Fibroblast of villous mesenchyme (primary cell): ENCODE results near the gene ALKBH2. TPM values are rescaled to one million over a fixed set of nuclear protein-coding genes. Genes with fewer than 3 reads are reported as not detected.
A peak's percentile ranks its signal among the peaks of the same experiment; 100 is the strongest.
"Not testable (repeated sequence)": the region's sequence is repeated elsewhere in the genome, so short reads cannot be mapped to it uniquely, and the experiment has no call there.

Experiments
- DNase-seq: peaks from one replicate; pipeline ENCODE4 v3.0.0-alpha.2; 2010; ENCODE audit warnings: low read depth
- H3K4me3 ChIP-seq: 2 replicates; pipeline ENCODE4 v1.5.1; 2011; ENCODE audit warnings: low read depth, mild to moderate bottlenecking, low read length
- small RNA-seq: library from RNA; depleted of rRNA; stranded (forward); fragments of <200 nt; gene quantifications from one replicate; pipeline ENCODE3, GENCODE V24; 2012
- total RNA-seq: library from RNA; depleted of rRNA; stranded (reverse); fragments of >200 nt; gene quantifications from 2 replicates; pipeline ENCODE4 v1.2.3, GENCODE V29; 2012
- TF ChIP-seq, protein P1 (sequence below): IDR thresholded peaks from 2 replicates; pipeline ENCODE4 v1.5.1; 2012; ENCODE audit warnings: low read depth, mild to moderate bottlenecking, low read length; ENCODE audit not compliant: insufficient read depth

ALKBH2 gene
- total RNA-seq, 1 donor, result 16.0 TPM

DNA sequence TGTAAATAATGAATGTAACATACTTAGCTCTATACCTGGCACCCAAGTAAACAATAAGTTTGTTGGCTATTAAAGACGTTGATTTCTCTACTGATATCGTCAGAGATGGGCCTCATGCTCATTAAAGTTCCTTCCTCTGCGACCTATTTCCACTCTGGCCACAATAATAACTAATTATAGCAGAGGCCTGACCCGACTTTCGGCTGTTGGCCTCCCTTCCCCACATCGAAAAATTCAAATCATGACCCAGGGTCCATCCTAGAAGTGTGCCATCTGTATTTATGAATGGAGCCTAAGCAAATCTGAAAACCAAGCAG is 41.2 kb downstream of the ALKBH2 start:
- no peak for DNase-seq
- H3K4me3 ChIP-seq, result peak overlapping the region; percentile 97
- TF ChIP-seq, protein P1, sequence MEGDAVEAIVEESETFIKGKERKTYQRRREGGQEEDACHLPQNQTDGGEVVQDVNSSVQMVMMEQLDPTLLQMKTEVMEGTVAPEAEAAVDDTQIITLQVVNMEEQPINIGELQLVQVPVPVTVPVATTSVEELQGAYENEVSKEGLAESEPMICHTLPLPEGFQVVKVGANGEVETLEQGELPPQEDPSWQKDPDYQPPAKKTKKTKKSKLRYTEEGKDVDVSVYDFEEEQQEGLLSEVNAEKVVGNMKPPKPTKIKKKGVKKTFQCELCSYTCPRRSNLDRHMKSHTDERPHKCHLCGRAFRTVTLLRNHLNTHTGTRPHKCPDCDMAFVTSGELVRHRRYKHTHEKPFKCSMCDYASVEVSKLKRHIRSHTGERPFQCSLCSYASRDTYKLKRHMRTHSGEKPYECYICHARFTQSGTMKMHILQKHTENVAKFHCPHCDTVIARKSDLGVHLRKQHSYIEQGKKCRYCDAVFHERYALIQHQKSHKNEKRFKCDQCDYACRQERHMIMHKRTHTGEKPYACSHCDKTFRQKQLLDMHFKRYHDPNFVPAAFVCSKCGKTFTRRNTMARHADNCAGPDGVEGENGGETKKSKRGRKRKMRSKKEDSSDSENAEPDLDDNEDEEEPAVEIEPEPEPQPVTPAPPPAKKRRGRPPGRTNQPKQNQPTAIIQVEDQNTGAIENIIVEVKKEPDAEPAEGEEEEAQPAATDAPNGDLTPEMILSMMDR, result no peak

DNA sequence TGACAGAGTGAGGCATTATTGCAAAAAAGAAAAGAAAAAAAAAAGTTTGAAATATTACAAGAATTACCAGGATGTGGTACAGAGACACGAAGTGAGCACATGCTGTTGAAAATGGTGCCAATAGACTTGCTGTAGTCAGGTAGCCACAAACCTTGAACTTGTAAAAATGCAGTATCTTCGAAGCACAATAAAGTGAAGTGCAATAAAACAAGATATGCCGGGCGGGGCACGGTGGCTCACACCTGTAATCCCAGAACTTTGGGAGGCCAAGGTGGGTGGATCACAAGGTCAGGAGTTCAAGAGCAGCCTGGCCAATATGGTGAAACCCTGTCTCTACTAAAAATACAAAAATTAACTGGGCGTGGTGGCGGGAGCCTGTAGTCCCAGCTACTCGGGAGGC is 43.5 kb downstream of the ALKBH2 start:
- not testable (repeated sequence) for H3K4me3 ChIP-seq, DNase-seq

DNA sequence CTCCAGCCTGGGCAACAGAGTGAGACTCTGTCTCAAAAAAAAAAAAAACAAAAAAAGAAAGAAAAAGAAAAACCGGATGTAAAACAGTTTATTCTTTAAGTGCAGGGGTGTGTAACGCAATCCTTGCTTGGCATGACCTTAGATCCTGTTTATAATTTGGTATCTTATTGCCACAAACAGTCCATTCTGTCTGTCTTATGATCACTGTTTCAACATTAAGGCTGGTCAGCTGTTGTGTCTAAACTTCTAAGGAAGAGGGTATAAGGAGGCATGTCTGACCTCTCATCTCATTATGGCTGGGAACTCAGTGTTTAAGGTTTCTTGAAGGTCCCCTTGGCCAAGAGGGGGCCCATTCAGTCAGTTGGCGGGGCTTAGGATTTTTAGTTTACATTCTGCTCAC is 44.6 kb downstream of the ALKBH2 start:
- H3K4me3 ChIP-seq, DNase-seq: not testable (repeated sequence)

DNA sequence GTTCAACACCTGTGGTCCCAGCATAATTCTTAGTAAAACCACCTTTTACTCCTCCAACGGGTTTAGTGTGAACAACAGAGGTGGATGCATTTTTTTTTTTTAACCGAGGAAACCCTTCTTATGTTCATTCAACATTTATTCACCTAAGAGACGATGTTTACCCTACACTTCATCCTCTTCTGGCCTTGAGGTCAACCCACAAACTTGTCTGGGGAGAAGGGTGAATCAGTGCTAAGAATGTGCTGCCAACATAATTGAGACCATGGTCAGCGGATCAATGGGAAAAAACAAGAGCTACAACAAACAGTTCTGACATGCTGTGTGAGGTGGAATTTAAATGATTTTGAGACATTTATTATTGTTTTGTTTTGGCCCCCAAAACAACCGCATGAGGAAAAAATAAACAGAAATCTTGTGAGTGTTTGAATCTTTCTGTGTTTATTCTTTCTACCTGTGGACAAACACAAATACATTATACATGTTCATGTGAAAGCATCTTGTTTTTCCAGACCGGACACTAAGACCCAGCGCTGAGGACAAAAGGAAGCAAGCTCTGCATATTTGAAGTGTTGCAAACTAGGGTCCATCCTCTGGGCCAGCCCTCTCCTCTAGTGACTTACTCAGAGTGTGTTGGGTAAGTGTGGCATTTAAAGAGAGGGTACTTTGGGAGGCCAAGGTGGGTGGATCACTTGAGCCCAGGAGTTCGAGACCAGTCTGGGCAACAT is 46.0 kb downstream of the ALKBH2 start:
- no peak for DNase-seq
- TF ChIP-seq, protein P1, result no peak
- H3K4me3 ChIP-seq, result no peak overlapping the region

DNA sequence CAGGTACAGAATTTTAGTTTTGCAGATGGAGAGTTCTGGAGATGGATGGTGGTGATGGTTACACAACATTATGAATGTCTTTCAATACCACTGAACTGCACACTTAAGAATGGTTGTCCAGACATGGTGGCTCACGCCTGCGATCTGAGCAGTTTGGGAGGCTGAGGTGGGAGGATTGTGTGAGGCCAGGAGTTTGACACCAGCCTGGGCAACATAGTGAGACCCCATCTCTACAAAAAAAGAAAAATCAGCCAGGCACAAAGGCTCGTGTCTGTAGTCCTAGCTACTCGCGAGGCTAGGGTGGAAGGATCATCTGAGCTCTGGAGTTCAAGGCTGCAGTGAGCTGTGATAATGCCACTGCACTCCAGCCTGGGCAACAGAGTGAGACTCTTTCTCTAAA is 49.0 kb downstream of the ALKBH2 start:
- TF ChIP-seq, protein P1, result no peak
- no peak for DNase-seq
- no peak overlapping the region for H3K4me3 ChIP-seq

Small RNA genes lying within 50 kb of the gene (small RNA-seq; reads per million reads assigned to genes)
- gene RNA5SP372, result not detected

Other genes with a start within 250 kb of the ALKBH2 start
- 27.2 and 34.1 TPM in 2 replicates for gene SSH1, start 235.9 kb downstream of the ALKBH2 start, total RNA-seq
- gene DAO, start 213.4 kb downstream of the ALKBH2 start, total RNA-seq, result not detected in 2 replicates
- gene SVOP, start 72.4 kb downstream of the ALKBH2 start, total RNA-seq, result not detected in 2 replicates
- gene USP30, start 40.9 kb downstream of the ALKBH2 start, total RNA-seq, result 8.4 and 9.1 TPM in 2 replicates
- gene UNG, start 4.1 kb upstream of the ALKBH2 start, total RNA-seq, result 16.4 and 31.5 TPM in 2 replicates
- gene ACACB, start 23.1 kb upstream of the ALKBH2 start, total RNA-seq, result 3.9 and 5.5 TPM in 2 replicates
- not detected in 2 replicates for gene FOXN4, start 215.8 kb upstream of the ALKBH2 start, total RNA-seq